ENCODE measurements around the gene NDUFB3.

Gene NDUFB3

DNA sequence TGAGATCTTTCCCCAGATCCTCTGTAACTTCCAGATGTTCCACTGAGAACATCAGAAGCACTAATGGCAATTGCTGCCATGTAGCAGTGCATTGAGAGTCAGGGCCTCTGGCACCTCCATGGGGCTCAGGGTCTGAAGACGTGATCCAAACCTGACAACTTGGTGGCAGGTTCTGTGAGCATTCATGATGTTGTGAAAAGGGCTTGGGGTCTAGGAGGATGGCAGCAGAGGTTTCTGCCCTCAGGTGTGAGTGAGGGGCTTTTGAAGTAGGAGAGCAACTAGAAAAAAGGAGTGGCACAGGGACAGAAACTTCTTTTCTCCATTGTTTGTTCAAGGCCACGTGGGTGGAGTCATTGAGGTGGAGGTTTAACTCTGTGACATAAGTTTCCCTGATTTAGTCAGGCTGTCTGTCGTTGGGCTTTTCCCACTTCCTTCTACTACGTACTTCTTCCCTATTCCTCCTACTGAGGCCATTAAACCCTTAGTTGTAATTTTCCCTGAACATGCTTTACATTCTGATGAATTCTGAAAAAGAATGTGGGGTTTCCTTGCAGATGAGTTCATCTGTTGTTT is 57.2 kb downstream of the NDUFB3 start:
- peak overlapping the region; percentile 56 for H3K27ac ChIP-seq
- no peak overlapping the region for H3K9ac ChIP-seq (ENCODE audit: insufficient read length)

GRCh38 chr2:201130524-201131186 is 58.9 kb downstream of the NDUFB3 start:
- Histone ChIP-seq H3K9ac (ENCODE audit: insufficient read length) (no peak overlapping the region), H3K9me3 (ENCODE audit: low read depth, low read length) (no peaks in the 10 kb centered on the region), H3K36me3 (ENCODE audit: insufficient read depth, low read length) (peaks cover 5% of the 10 kb centered on the region), H3K4me3 (no peak overlapping the region), H3K27ac (no peak overlapping the region)
- no peak for DNase-seq (ENCODE audit: low read depth, low spot score)
- no peak for TF ChIP-seq EZH2 (IDR thresholded peaks at IDR 0.05)
- TF ChIP-seq FOXP2 (optimal IDR thresholded peaks at IDR 0.05; ENCODE audit: control extremely low read depth, extremely low read length, insufficient read depth) = no peak
- TF ChIP-seq POLR2AphosphoS5 (IDR thresholded peaks at IDR 0.05; ENCODE audit: borderline replicate concordance, low read depth, low read length) = no peak

More for the DNA sequence above, 57.2 kb downstream of the NDUFB3 start:
- no peak for DNase-seq (ENCODE audit: low read depth, low spot score)
- Histone ChIP-seq H3K9me3 (ENCODE audit: low read depth, low read length) (no peaks in the 10 kb centered on the region), H3K36me3 (ENCODE audit: insufficient read depth, low read length) (peaks cover 5% of the 10 kb centered on the region), H3K4me3 (peak overlapping the region; percentile 6; the same call in 1 of the 2 replicates)
- TF ChIP-seq FOXP2 (optimal IDR thresholded peaks at IDR 0.05; ENCODE audit: control extremely low read depth, extremely low read length, insufficient read depth) = no peak
- no peak for TF ChIP-seq EZH2 (IDR thresholded peaks at IDR 0.05)
- no peak for TF ChIP-seq POLR2AphosphoS5 (IDR thresholded peaks at IDR 0.05; ENCODE audit: borderline replicate concordance, low read depth, low read length)

DNA sequence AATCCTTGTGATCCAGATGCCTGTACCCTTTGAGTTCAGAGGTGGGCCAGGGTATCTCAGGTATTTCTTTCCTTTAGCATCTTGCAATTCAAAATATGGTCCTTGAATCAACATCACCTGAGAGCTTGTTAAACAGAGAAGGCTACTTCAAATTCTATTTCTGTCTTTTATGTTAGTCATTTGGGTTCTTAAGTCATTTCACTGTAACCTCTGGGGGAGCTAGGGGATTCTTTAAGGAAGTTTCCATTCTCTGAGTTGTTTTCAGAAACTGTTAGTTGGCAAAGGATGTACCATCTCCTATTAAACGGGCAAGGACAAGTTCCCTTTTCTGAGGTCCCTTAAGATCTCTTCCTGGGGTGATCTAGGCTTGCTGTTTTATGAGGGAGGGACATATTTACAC is 60.7 kb downstream of the NDUFB3 start:
- no peak overlapping the region for H3K27ac ChIP-seq
- no peaks in the 10 kb centered on the region for H3K9me3 ChIP-seq (ENCODE audit: low read depth, low read length)
- no peak overlapping the region for H3K9ac ChIP-seq (ENCODE audit: insufficient read length)
- peaks cover 18% of the 10 kb centered on the region for H3K36me3 ChIP-seq (ENCODE audit: insufficient read depth, low read length)
- no peak for TF ChIP-seq FOXP2 (optimal IDR thresholded peaks at IDR 0.05; ENCODE audit: control extremely low read depth, extremely low read length, insufficient read depth)
- TF ChIP-seq EZH2 (IDR thresholded peaks at IDR 0.05) = no peak
- TF ChIP-seq POLR2AphosphoS5 (IDR thresholded peaks at IDR 0.05; ENCODE audit: borderline replicate concordance, low read depth, low read length) = no peak
- H3K4me3 ChIP-seq = no peak overlapping the region
- DNase-seq (ENCODE audit: low read depth, low spot score) = no peak
